Thoracic aorta (tissue), 2 donors: ENCODE data around the gene CCDC172. TPM values are rescaled to one million over a fixed set of nuclear protein-coding genes. Genes with fewer than 3 reads are reported as not detected.

Source experiments
- ATAC-seq: fragments of 150-250 bp; one replicate; pipeline ENCODE4 v1.8.0; 2017; ENCODE audit warnings: low read depth; ENCODE audit not compliant: insufficient number of reproducible peaks, low FRiP score
- DNase-seq: peaks from one replicate; pipeline ENCODE4 v3.0.0-alpha.2; 2020; ENCODE audit warnings: low spot score
- H3K27ac ChIP-seq, 2 donors: fragments of 200-600 bp; sonication (generic); 1 replicate in 1 of 2; 2 replicates in 1 of 2; pipeline ENCODE4 v1.5.1; 2016; ENCODE audit warnings: mild to moderate bottlenecking in 2 of 2, moderate library complexity in 2 of 2
- H3K27me3 ChIP-seq: fragments of 200-600 bp; sonication (generic); replicated peaks from 2 replicates; pipeline ENCODE4 v1.6.0; 2016; ENCODE audit warnings: mild to moderate bottlenecking; ENCODE audit not compliant: insufficient read depth
- H3K36me3 ChIP-seq: fragments of 200-600 bp; sonication (generic); one replicate; pipeline ENCODE4 v1.5.1; 2016
- H3K4me1 ChIP-seq, 2 donors: fragments of 200-600 bp; sonication (generic); 1 replicate in 1 of 2; 2 replicates in 1 of 2; pipeline versions ENCODE4 v1.5.1 to v1.6.0; 2016; ENCODE audit warnings: low read depth in 2 of 2, mild to moderate bottlenecking in 1 of 2; ENCODE audit not compliant: control insufficient read depth in 1 of 2
- H3K4me3 ChIP-seq: fragments of 200-600 bp; sonication (generic); 2 replicates; pipeline ENCODE4 v1.5.1; 2016; ENCODE audit warnings: mild to moderate bottlenecking
- H3K9me3 ChIP-seq: fragments of 200-600 bp; sonication (generic); 2 replicates; pipeline ENCODE4 v1.5.1; 2016
- CTCF ChIP-seq: fragments of 200-600 bp; sonication (generic); IDR thresholded peaks from one replicate; pipeline ENCODE4 v1.5.1; 2019; ENCODE audit warnings: antibody characterized with exemption
- total RNA-seq, 2 donors: library from RNA; depleted of rRNA; stranded (reverse); fragments of >200 nt; gene quantifications; one replicate each; pipeline versions ENCODE4 v1.1.0 to v1.2.3, GENCODE V29; 2016

CCDC172 gene
- total RNA-seq, 2 donors from 2014 or later = not detected

- no peak overlapping the region for H3K4me3 ChIP-seq
- H3K36me3 ChIP-seq = no peaks in the 10 kb centered on the region
- TF ChIP-seq CTCF = no peak
- DNase-seq = no peak
- no peaks in the 10 kb centered on the region for H3K27me3 ChIP-seq
- no peak for ATAC-seq
- no peak overlapping the region for H3K27ac ChIP-seq
- no peaks in the 10 kb centered on the region for H3K4me1 ChIP-seq
- no peaks in the 10 kb centered on the region for H3K9me3 ChIP-seq
These were observed 78.6 kb downstream of the CCDC172 start for GRCh38 chr10:116402858-116403257.

GRCh38 chr10:116403740-116404250, 79.5 kb downstream of the CCDC172 start:
- DNase-seq (no peak), ATAC-seq (no peak)
- Histone ChIP-seq H3K9me3 (no peaks in the 10 kb centered on the region), H3K27ac (no peak overlapping the region), H3K36me3 (no peaks in the 10 kb centered on the region), H3K4me1 (no peaks in the 10 kb centered on the region), H3K27me3 (no peaks in the 10 kb centered on the region), H3K4me3 (no peak overlapping the region)
- TF ChIP-seq CTCF = no peak

- no peak overlapping the region for H3K27ac ChIP-seq
- no peak for ATAC-seq
- H3K4me3 ChIP-seq = no peak overlapping the region
- TF ChIP-seq CTCF = no peak
- no peaks in the 10 kb centered on the region for H3K9me3 ChIP-seq
- H3K27me3 ChIP-seq = no peaks in the 10 kb centered on the region
- no peaks in the 10 kb centered on the region for H3K36me3 ChIP-seq
- DNase-seq = no peak
- H3K4me1 ChIP-seq = no peaks in the 10 kb centered on the region
These were observed 84.5 kb downstream of the CCDC172 start for GRCh38 chr10:116408719-116409118.

- H3K27me3 ChIP-seq = no peaks in the 10 kb centered on the region
- no peaks in the 10 kb centered on the region for H3K9me3 ChIP-seq
- no peak overlapping the region for H3K27ac ChIP-seq
- TF ChIP-seq CTCF = no peak
- H3K4me1 ChIP-seq = no peaks in the 10 kb centered on the region
- ATAC-seq (no peak), DNase-seq (no peak)
- H3K36me3 ChIP-seq = no peaks in the 10 kb centered on the region
- no peak overlapping the region for H3K4me3 ChIP-seq
These were observed 86.1 kb downstream of the CCDC172 start for GRCh38 chr10:116410351-116410750.

- H3K4me3 ChIP-seq = no peak overlapping the region
- no peaks in the 10 kb centered on the region for H3K4me1 ChIP-seq
- DNase-seq (no peak), ATAC-seq (no peak)
- no peaks in the 10 kb centered on the region for H3K36me3 ChIP-seq
- no peak for TF ChIP-seq CTCF
- H3K27me3 ChIP-seq = no peaks in the 10 kb centered on the region
- no peak overlapping the region for H3K27ac ChIP-seq
- no peaks in the 10 kb centered on the region for H3K9me3 ChIP-seq
These were observed 93.6 kb downstream of the CCDC172 start for GRCh38 chr10:116417821-116418220.
